NT2/D1 (cell line): ENCODE measurements around the gene TFE3.

Experiments
- DNase-seq: peaks from one replicate; pipeline ENCODE4 v3.0.0-alpha.2; 2011; ENCODE audit warnings: low read depth, low spot score
- H3K27me3 ChIP-seq: 2 replicates; pipeline ENCODE4 v1.6.0; 2011; ENCODE audit warnings: mild to moderate bottlenecking; ENCODE audit not compliant: insufficient read length, insufficient read depth
- H3K36me3 ChIP-seq: 2 replicates; pipeline ENCODE4 v1.6.1; 2011; ENCODE audit warnings: mild to moderate bottlenecking, low read length, mixed read lengths; ENCODE audit not compliant: insufficient read depth, insufficient read length
- H3K4me1 ChIP-seq: 2 replicates; pipeline ENCODE4 v1.5.1; 2011; ENCODE audit not compliant: insufficient read depth, insufficient read length
- H3K4me3 ChIP-seq: 2 replicates; pipeline ENCODE4 v1.5.1; 2011; ENCODE audit warnings: low read depth; ENCODE audit not compliant: insufficient read length
- H3K9ac ChIP-seq: 2 replicates; pipeline ENCODE4 v1.6.0; 2011; ENCODE audit warnings: low read depth; ENCODE audit not compliant: insufficient read length
- H3K9me3 ChIP-seq: 2 replicates; pipeline ENCODE4 v1.5.1; 2011; ENCODE audit warnings: mild to moderate bottlenecking, low read length; ENCODE audit not compliant: insufficient read depth
- SUZ12 ChIP-seq: IDR thresholded peaks from 2 replicates; pipeline ENCODE4 v1.6.1; 2011; ENCODE audit not compliant: insufficient read length, insufficient read depth; ENCODE audit errors: extremely low read depth
- YY1 ChIP-seq: IDR thresholded peaks from 2 replicates; pipeline ENCODE4 v1.6.1; 2011; ENCODE audit not compliant: insufficient read length, insufficient read depth
- ZNF274 ChIP-seq: IDR thresholded peaks from 2 replicates; pipeline ENCODE4 v1.6.1; 2011; ENCODE audit warnings: mild to moderate bottlenecking, low read depth, low read length

Gene TFE3

DNA sequence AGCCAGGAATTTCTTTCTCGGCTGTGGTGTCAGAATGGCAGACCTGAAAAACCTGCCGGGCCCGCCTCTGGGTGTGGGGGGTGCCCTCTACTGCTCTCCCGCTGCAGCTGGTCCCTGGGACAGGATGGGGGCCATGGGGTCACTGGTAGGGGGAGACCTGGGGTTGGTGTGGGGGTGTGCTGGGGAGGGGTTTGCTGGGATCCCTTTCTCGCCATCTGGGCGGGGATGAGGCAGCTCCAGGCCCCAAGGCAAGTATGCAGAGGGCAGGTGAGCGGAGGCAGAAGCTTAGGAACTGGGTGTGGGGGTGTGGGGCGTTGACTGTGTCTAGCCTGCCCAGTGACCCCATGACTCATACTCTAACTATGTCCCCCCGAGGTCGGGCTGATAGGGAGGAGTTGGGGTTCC, 16.5 kb upstream of the TFE3 start:
- Histone ChIP-seq H3K9ac (peak overlapping the region; percentile 81), H3K4me3 (peak overlapping the region; percentile 58), H3K4me1 (peaks cover 14% of the 10 kb centered on the region), H3K27me3 (no peaks in the 10 kb centered on the region), H3K36me3 (peaks cover 34% of the 10 kb centered on the region), H3K9me3 (no peaks in the 10 kb centered on the region)
- no peak for DNase-seq
- TF ChIP-seq YY1 = no peak
- no peak for TF ChIP-seq SUZ12
- TF ChIP-seq ZNF274 = no peak

- TF ChIP-seq SUZ12 = no peak
- TF ChIP-seq YY1 = no peak
- TF ChIP-seq ZNF274 = no peak
- no peak for DNase-seq
- H3K27me3 ChIP-seq = no peaks in the 10 kb centered on the region
- H3K4me1 ChIP-seq = peaks cover 14% of the 10 kb centered on the region
- H3K4me3 ChIP-seq = peak overlapping the region; percentile 58
- peak overlapping the region; percentile 81 for H3K9ac ChIP-seq
- H3K36me3 ChIP-seq = peaks cover 29% of the 10 kb centered on the region
- H3K9me3 ChIP-seq = no peaks in the 10 kb centered on the region
Observed at GRCh38 chrX:49059201-49059600, 16.0 kb upstream of the TFE3 start.

GRCh38 chrX:49058794-49059193, 15.6 kb upstream of the TFE3 start, which contains the start of gene CCDC120:
Gene CCDC120 (plus strand): TSS chrX:49058999. CDS start chrX:49062042, 3,043 bp downstream.
- H3K36me3 ChIP-seq = peaks cover 25% of the 10 kb centered on the region
- peaks cover 17% of the 10 kb centered on the region for H3K4me1 ChIP-seq
- no peaks in the 10 kb centered on the region for H3K9me3 ChIP-seq
- peak within 1 kb of the TSS; percentile 81 for H3K9ac ChIP-seq
- DNase-seq = no peak
- TF ChIP-seq YY1 (no peak), SUZ12 (no peak), ZNF274 (no peak)
- H3K4me3 ChIP-seq = peak within 1 kb of the TSS; percentile 58
- H3K27me3 ChIP-seq = no peaks in the 10 kb centered on the region

- H3K36me3 ChIP-seq = no peaks in the 10 kb centered on the region
- no peak for DNase-seq
- no peaks in the 10 kb centered on the region for H3K9me3 ChIP-seq
- H3K4me3 ChIP-seq = peak overlapping the region; percentile 60
- no peaks in the 10 kb centered on the region for H3K27me3 ChIP-seq
- H3K4me1 ChIP-seq = peaks cover 3% of the 10 kb centered on the region
- TF ChIP-seq YY1 = no peak
- no peak for TF ChIP-seq ZNF274
- TF ChIP-seq SUZ12 = no peak
- peak overlapping the region; percentile 79 for H3K9ac ChIP-seq
Observed at GRCh38 chrX:49054073-49054762, 11.1 kb upstream of the TFE3 start.

DNA sequence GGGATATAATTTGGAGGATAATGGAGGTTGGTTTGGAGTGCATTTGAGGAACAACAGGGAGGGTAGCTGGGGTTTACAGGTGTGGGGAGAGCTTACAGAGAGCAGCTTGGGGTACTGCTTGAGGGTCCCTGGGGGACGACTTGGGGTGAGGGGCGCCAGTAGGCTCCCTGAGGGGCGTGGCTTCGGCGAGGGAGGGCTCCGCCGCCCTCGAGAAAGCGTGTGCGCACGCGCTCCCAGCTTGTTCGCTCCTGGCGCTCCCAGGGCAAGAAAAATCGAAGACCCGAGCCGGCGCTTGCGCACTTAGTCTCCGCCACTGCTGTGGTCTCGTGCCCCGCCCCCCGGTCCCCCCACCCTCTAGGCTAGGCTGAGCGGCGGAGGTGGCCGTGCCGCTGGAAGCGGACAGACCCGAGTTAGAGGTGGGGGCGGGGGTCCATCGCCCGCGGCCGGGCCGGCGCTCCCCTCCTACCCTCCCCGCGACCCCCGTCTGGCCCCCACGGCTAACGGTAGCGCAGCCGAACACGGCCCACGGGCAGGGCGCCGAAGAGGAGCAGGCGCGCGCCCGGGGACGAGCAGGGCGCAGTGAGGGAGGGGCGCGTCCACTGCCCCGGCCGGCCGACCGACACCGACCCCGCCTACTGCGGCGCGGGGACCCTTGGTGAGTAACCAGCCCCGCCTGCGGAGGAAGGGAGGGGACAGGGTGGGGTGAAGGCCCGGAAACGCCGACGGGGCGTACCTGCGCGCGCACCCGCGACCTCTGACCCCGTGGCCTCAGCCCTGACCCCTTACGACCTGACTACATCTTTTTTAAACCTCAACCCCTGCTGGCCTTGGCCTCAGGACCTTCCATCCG, 10.3 kb upstream of the TFE3 start:
- DNase-seq = peak; percentile 70
- Histone ChIP-seq H3K9ac (peak overlapping the region; percentile 79), H3K4me1 (peaks cover 3% of the 10 kb centered on the region), H3K36me3 (no peaks in the 10 kb centered on the region), H3K9me3 (no peaks in the 10 kb centered on the region), H3K4me3 (peak overlapping the region; percentile 60), H3K27me3 (no peaks in the 10 kb centered on the region)
- TF ChIP-seq SUZ12 (no peak), ZNF274 (no peak), YY1 (no peak)

GRCh38 chrX:49043987-49044281, 777 bp upstream of the TFE3 start:
- DNase-seq = no peak
- peaks cover 7% of the 10 kb centered on the region for H3K4me1 ChIP-seq
- peak overlapping the region; percentile 44 for H3K9ac ChIP-seq
- peaks cover 7% of the 10 kb centered on the region for H3K36me3 ChIP-seq
- H3K4me3 ChIP-seq = peak overlapping the region; percentile 41
- H3K27me3 ChIP-seq = no peaks in the 10 kb centered on the region
- TF ChIP-seq SUZ12 (no peak), YY1 (no peak), ZNF274 (no peak)
- no peaks in the 10 kb centered on the region for H3K9me3 ChIP-seq

GRCh38 chrX:49042581-49043219, 457 bp downstream of the TFE3 start:
- no peaks in the 10 kb centered on the region for H3K27me3 ChIP-seq
- H3K4me1 ChIP-seq = peaks cover 7% of the 10 kb centered on the region
- TF ChIP-seq SUZ12 = no peak
- no peak for TF ChIP-seq YY1
- TF ChIP-seq ZNF274 = no peak
- peak overlapping the region; percentile 80 for H3K4me3 ChIP-seq
- no peak for DNase-seq
- peak overlapping the region; percentile 90 for H3K9ac ChIP-seq
- H3K9me3 ChIP-seq = no peaks in the 10 kb centered on the region
- peaks cover 19% of the 10 kb centered on the region for H3K36me3 ChIP-seq
